Epithelial cell of esophagus (primary cell): ENCODE results near the gene ELL.

ENCODE experiments used
- DNase-seq: peaks from one replicate; pipeline ENCODE4 v3.0.0; 2010; ENCODE audit warnings: low read depth
- H3K4me3 ChIP-seq: 2 replicates; pipeline ENCODE4 v1.5.1; 2011; ENCODE audit warnings: mild to moderate bottlenecking, low read length, control low read depth
- CTCF ChIP-seq: IDR thresholded peaks from 2 replicates; pipeline ENCODE4 v1.5.1; 2011; ENCODE audit warnings: low read depth, mild to moderate bottlenecking, low read length, control low read depth, inconsistent platforms; ENCODE audit not compliant: insufficient read depth; ENCODE audit errors: missing control alignments

ELL gene

GRCh38 chr19:18425515-18426415, 96.1 kb downstream of the ELL start:
- no peak overlapping the region for H3K4me3 ChIP-seq
- no peak for DNase-seq
- TF ChIP-seq CTCF = no peak

- no peak overlapping the region for H3K4me3 ChIP-seq
- no peak for DNase-seq
- no peak for TF ChIP-seq CTCF
Measured at GRCh38 chr19:18424890-18425514, 96.9 kb downstream of the ELL start.

GRCh38 chr19:18424122-18424889, 97.6 kb downstream of the ELL start:
- no peak for TF ChIP-seq CTCF
- H3K4me3 ChIP-seq = no peak overlapping the region
- no peak for DNase-seq

- H3K4me3 ChIP-seq = no peak overlapping the region
- no peak for TF ChIP-seq CTCF
- DNase-seq = no peak
Measured at GRCh38 chr19:18423258-18424020, 98.4 kb downstream of the ELL start.

GRCh38 chr19:18422530-18423191, 99.2 kb downstream of the ELL start:
- H3K4me3 ChIP-seq = no peak overlapping the region
- TF ChIP-seq CTCF = no peak
- DNase-seq = no peak
